Measurements from ENCODE around the gene KLF3.

The KLF3 gene

GRCh38 chr4:38704622-38705154 is 40.7 kb downstream of the KLF3 start:
- DNase-seq: no peak

- no peak for DNase-seq
Observed at GRCh38 chr4:38706301-38706700, 42.3 kb downstream of the KLF3 start.

- DNase-seq: no peak
Observed at GRCh38 chr4:38710053-38710452, 46.1 kb downstream of the KLF3 start.

GRCh38 chr4:38711066-38711465 is 47.1 kb downstream of the KLF3 start:
- DNase-seq: no peak

- DNase-seq: no peak
Observed at GRCh38 chr4:38715050-38715449, 51.1 kb downstream of the KLF3 start.

GRCh38 chr4:38716256-38716655 is 52.3 kb downstream of the KLF3 start:
- DNase-seq: no peak

- no peak for DNase-seq
Observed at GRCh38 chr4:38717604-38718003, 53.6 kb downstream of the KLF3 start.

GRCh38 chr4:38723114-38723513 is 59.1 kb downstream of the KLF3 start:
- no peak for DNase-seq

- no peak for DNase-seq
Observed at GRCh38 chr4:38723726-38724474, 59.9 kb downstream of the KLF3 start.

- DNase-seq: no peak
Observed at GRCh38 chr4:38724475-38724808, 60.4 kb downstream of the KLF3 start.

- no peak for DNase-seq
Observed at GRCh38 chr4:38728631-38729141, 64.7 kb downstream of the KLF3 start.

- no peak for DNase-seq
Observed at GRCh38 chr4:38730493-38730829, 66.5 kb downstream of the KLF3 start.

- peak; percentile 84 for DNase-seq
Observed at GRCh38 chr4:38730830-38731646, 67.0 kb downstream of the KLF3 start.

GRCh38 chr4:38733663-38734062 is 69.7 kb downstream of the KLF3 start:
- no peak for DNase-seq

- no peak for DNase-seq
Observed at GRCh38 chr4:38734446-38734845, 70.4 kb downstream of the KLF3 start.

- no peak for DNase-seq
Observed at GRCh38 chr4:38734911-38735310, 70.9 kb downstream of the KLF3 start.

- DNase-seq: no peak
Observed at GRCh38 chr4:38735870-38736269, 71.9 kb downstream of the KLF3 start.

GRCh38 chr4:38738940-38739803 is 75.2 kb downstream of the KLF3 start:
- no peak for DNase-seq

GRCh38 chr4:38740303-38740702 is 76.3 kb downstream of the KLF3 start:
- no peak for DNase-seq

GRCh38 chr4:38743866-38744265 is 79.9 kb downstream of the KLF3 start:
- no peak for DNase-seq

GRCh38 chr4:38745881-38746280 is 81.9 kb downstream of the KLF3 start:
- no peak for DNase-seq

- DNase-seq: no peak
Observed at GRCh38 chr4:38747629-38748028, 83.6 kb downstream of the KLF3 start.

GRCh38 chr4:38749336-38749735 is 85.3 kb downstream of the KLF3 start:
- no peak for DNase-seq
